GM21723 (cell line): ENCODE measurements around the gene HTR4.
A peak's percentile ranks its signal among the peaks of the same experiment; 100 is the strongest.

Experiments
- ATAC-seq: cut with Tn5 transposase; IDR thresholded peaks from one replicate; pipeline ENCODE4 v1.9.1; 2021; ENCODE audit warnings: mild to moderate bottlenecking, moderate library complexity; ENCODE audit not compliant: unreplicated experiment

HTR4 gene

GRCh38 chr5:148443241-148443640 lies 211.1 kb downstream of the HTR4 start:
- peak; percentile 10 for ATAC-seq

- no peak for ATAC-seq
Observed at GRCh38 chr5:148438933-148439332, 215.4 kb downstream of the HTR4 start.

GRCh38 chr5:148437249-148437648 lies 217.1 kb downstream of the HTR4 start:
- ATAC-seq: no peak

GRCh38 chr5:148436029-148436428 lies 218.3 kb downstream of the HTR4 start:
- no peak for ATAC-seq

- ATAC-seq: no peak
Observed at GRCh38 chr5:148433826-148434225, 220.5 kb downstream of the HTR4 start.
